ENCODE data around the gene NFIX. TPM values are rescaled to one million over a fixed set of nuclear protein-coding genes. Genes with fewer than 3 reads are reported as not detected.

NFIX gene
- total and polyA plus RNA-seq, 7 donors: 22.2 to 347 (median 220) TPM

GRCh38 chr19:13054626-13055212 is 59.4 kb downstream of the NFIX start:
- WGBS, 3 donors: 18 to 31% (median 20%) methylated on average over 11 of the region's 11 CpGs
- no peak for ATAC-seq
- intact Hi-C loops (cut with DNase I): no loop called here

GRCh38 chr19:13055213-13056051 is 60.2 kb downstream of the NFIX start:
- peak; percentile 9 for TF ChIP-seq CTCF (IDR thresholded peaks at IDR 0.05)
- ATAC-seq (peak; percentile 31 to 50 (median 36)), DNase-seq (peak; percentile 86 to 88)
- Histone ChIP-seq H3K4me3 (peak overlapping the region; percentile 13), H3K27me3 (ENCODE audit: insufficient read depth in 3 of 3, low read length in 2 of 3) (no peaks in the 10 kb centered on the region), H3K9me3 (no peaks in the 10 kb centered on the region), H3K4me1 (peaks cover 99% of the 10 kb centered on the region), H3K36me3 (ENCODE audit: insufficient read depth in 1 of 2, low read depth in 1 of 2) (no peaks in the 10 kb centered on the region), H3K27ac (peak overlapping the region; percentile 81)
- intact Hi-C loops (cut with DNase I): no loop called here
- 12 to 26% (median 12%) methylated on average over 29 of the region's 29 CpGs for WGBS, 3 donors

More at GRCh38 chr19:13054626-13055212, 59.4 kb downstream of the NFIX start:
- Histone ChIP-seq H3K9me3 (no peaks in the 10 kb centered on the region), H3K36me3 (ENCODE audit: insufficient read depth in 1 of 2, low read depth in 1 of 2) (no peaks in the 10 kb centered on the region), H3K27ac (peak overlapping the region; percentile 81), H3K4me3 (peak overlapping the region; percentile 13), H3K4me1 (peaks cover 99% of the 10 kb centered on the region), H3K27me3 (ENCODE audit: insufficient read depth in 3 of 3, low read length in 2 of 3) (no peaks in the 10 kb centered on the region)
- TF ChIP-seq CTCF (IDR thresholded peaks at IDR 0.05): no peak
- no peak for DNase-seq

- 20 to 44% (median 28%) methylated on average over 17 of the region's 17 CpGs for WGBS, 3 donors
- no peaks in the 10 kb centered on the region for H3K36me3 ChIP-seq (ENCODE audit: insufficient read depth in 1 of 2, low read depth in 1 of 2)
- ATAC-seq: peak in 1 of 4 donors; percentile 10
- intact Hi-C loops (cut with DNase I): no loop called here
- no peaks in the 10 kb centered on the region for H3K9me3 ChIP-seq
- TF ChIP-seq CTCF (IDR thresholded peaks at IDR 0.05): no peak
- H3K4me3 ChIP-seq: peak overlapping the region; percentile 13
- DNase-seq: no peak
- H3K27me3 ChIP-seq (ENCODE audit: insufficient read depth in 3 of 3, low read length in 2 of 3): no peaks in the 10 kb centered on the region
- H3K27ac ChIP-seq: peak overlapping the region; percentile 81
- H3K4me1 ChIP-seq: peaks cover 99% of the 10 kb centered on the region
These were observed 60.9 kb downstream of the NFIX start for GRCh38 chr19:13056052-13056660.

GRCh38 chr19:13057147-13057572 is 61.9 kb downstream of the NFIX start:
- Histone ChIP-seq H3K4me1 (peaks cover 99% of the 10 kb centered on the region), H3K4me3 (no peak overlapping the region), H3K9me3 (no peaks in the 10 kb centered on the region), H3K36me3 (ENCODE audit: insufficient read depth in 1 of 2, low read depth in 1 of 2) (no peaks in the 10 kb centered on the region), H3K27ac (peak overlapping the region; percentile 81), H3K27me3 (ENCODE audit: insufficient read depth in 3 of 3, low read length in 2 of 3) (no peaks in the 10 kb centered on the region)
- DNase-seq (no peak), ATAC-seq (no peak)
- intact Hi-C loops (cut with DNase I): no loop called here
- WGBS, 3 donors: 31 to 38% (median 35%) methylated on average over 15 of the region's 15 CpGs
- no peak for TF ChIP-seq CTCF (IDR thresholded peaks at IDR 0.05)

Data from psoas muscle (tissue), 8 donors.